NCI-H1105 treated with DMSO at 0.1 percent for 48 hours (cell line): ENCODE measurements around the gene TRABD2B.

Source experiments
- DNase-seq: peaks from one replicate; lab custom pipeline; 2025; lab: John Stamatoyannopoulos, UW

Gene TRABD2B

GRCh38 chr1:47850451-47850850 is 146.7 kb downstream of the TRABD2B start:
- DNase-seq: no peak

GRCh38 chr1:47849591-47850261 is 147.5 kb downstream of the TRABD2B start:
- DNase-seq: no peak

- DNase-seq: peak; percentile 6
Observed at GRCh38 chr1:47849005-47849521, 148.1 kb downstream of the TRABD2B start.

- no peak for DNase-seq
Observed at GRCh38 chr1:47847763-47848162, 149.4 kb downstream of the TRABD2B start.

- no peak for DNase-seq
Observed at GRCh38 chr1:47844558-47844955, 152.6 kb downstream of the TRABD2B start.

- no peak for DNase-seq
Observed at GRCh38 chr1:47843781-47844557, 153.2 kb downstream of the TRABD2B start.

- DNase-seq: no peak
Observed at GRCh38 chr1:47843059-47843458, 154.1 kb downstream of the TRABD2B start.

- no peak for DNase-seq
Observed at GRCh38 chr1:47842228-47842919, 154.8 kb downstream of the TRABD2B start.

- DNase-seq: no peak
Observed at GRCh38 chr1:47841356-47841755, 155.8 kb downstream of the TRABD2B start.

- no peak for DNase-seq
Observed at GRCh38 chr1:47840393-47841190, 156.6 kb downstream of the TRABD2B start.

- no peak for DNase-seq
Observed at GRCh38 chr1:47839433-47839760, 157.8 kb downstream of the TRABD2B start.

- no peak for DNase-seq
Observed at GRCh38 chr1:47838562-47839432, 158.4 kb downstream of the TRABD2B start.

- no peak for DNase-seq
Observed at GRCh38 chr1:47837866-47838561, 159.2 kb downstream of the TRABD2B start.

- DNase-seq: no peak
Observed at GRCh38 chr1:47837056-47837830, 159.9 kb downstream of the TRABD2B start.

- DNase-seq: no peak
Observed at GRCh38 chr1:47835409-47835808, 161.8 kb downstream of the TRABD2B start.

GRCh38 chr1:47834326-47834725 is 162.9 kb downstream of the TRABD2B start:
- DNase-seq: no peak

GRCh38 chr1:47830641-47831333 is 166.4 kb downstream of the TRABD2B start:
- DNase-seq: no peak

GRCh38 chr1:47830021-47830420 is 167.2 kb downstream of the TRABD2B start:
- DNase-seq: no peak

- no peak for DNase-seq
Observed at GRCh38 chr1:47828978-47829377, 168.2 kb downstream of the TRABD2B start.
